BE2C (cell line): ENCODE results near the gene SNX22.

Experiments used
- DNase-seq: peaks from one replicate; pipeline ENCODE4 v3.0.0-alpha.2; 2020
- H3K27me3 ChIP-seq: fragments of 250-450 bp; sonication (Bioruptor Pico); 2 replicates; pipeline ENCODE4 v1.5.1; 2020; ENCODE audit warnings: mild to moderate bottlenecking
- H3K36me3 ChIP-seq: fragments of 250-450 bp; sonication (Bioruptor Pico); 2 replicates; pipeline ENCODE4 v1.5.1; 2020; ENCODE audit warnings: mild to moderate bottlenecking
- H3K4me1 ChIP-seq: fragments of 250-450 bp; sonication (Bioruptor Pico); 2 replicates; pipeline ENCODE4 v1.5.1; 2020
- H3K4me3 ChIP-seq: 2 replicates; pipeline ENCODE4 v1.5.1; 2011; ENCODE audit warnings: low read depth, low read length
- H3K9me3 ChIP-seq: fragments of 250-450 bp; sonication (Bioruptor Pico); 2 replicates; pipeline ENCODE4 v1.5.1; 2020
- TF ChIP-seq, protein P1 (sequence below): IDR thresholded peaks from 2 replicates; pipeline ENCODE4 v1.5.1; 2012; ENCODE audit warnings: mild to moderate bottlenecking, low read depth, low read length

The SNX22 gene

DNA sequence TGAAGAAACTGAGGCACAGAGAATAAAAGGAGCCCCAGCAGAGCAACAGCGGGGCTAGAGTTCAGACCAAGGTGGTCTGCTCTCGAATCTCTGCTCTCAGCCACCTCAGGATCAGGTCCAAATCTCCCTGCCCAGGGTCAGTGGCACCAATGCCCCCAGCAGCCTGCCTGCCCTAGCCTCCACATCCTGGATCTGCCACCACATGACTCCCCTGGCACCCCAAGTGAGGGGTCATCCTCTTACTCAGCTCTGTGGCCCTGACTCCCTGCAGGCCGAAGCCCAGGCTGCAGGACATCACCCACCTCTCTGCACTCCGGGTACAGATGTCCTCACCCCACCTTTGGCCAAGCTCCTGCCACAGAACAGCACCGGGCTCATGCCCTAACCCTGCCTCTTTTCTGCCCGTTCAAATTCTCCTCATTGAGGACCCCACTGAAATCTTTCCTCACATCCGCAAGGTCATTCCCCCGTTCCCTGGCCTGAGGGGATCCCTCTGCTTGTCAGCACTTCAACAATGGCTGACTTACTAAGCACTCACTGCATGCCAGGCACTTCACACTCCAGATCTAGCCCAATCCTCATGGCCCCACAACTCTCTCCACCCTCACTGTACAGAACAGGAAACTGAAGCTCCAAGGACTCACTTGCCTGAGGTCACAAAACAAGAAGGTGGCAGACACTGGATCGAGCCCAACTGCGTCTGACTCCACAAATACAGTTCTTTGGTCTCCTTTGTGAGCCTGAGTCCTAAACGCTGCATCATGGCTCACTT is 7.0 kb downstream of the SNX22 start:
- DNase-seq = no peak
- Histone ChIP-seq H3K27me3 (no peaks in the 10 kb centered on the region), H3K4me1 (no peaks in the 10 kb centered on the region), H3K4me3 (no peak overlapping the region), H3K9me3 (no peaks in the 10 kb centered on the region), H3K36me3 (peaks cover 63% of the 10 kb centered on the region)
- TF ChIP-seq, protein P1, sequence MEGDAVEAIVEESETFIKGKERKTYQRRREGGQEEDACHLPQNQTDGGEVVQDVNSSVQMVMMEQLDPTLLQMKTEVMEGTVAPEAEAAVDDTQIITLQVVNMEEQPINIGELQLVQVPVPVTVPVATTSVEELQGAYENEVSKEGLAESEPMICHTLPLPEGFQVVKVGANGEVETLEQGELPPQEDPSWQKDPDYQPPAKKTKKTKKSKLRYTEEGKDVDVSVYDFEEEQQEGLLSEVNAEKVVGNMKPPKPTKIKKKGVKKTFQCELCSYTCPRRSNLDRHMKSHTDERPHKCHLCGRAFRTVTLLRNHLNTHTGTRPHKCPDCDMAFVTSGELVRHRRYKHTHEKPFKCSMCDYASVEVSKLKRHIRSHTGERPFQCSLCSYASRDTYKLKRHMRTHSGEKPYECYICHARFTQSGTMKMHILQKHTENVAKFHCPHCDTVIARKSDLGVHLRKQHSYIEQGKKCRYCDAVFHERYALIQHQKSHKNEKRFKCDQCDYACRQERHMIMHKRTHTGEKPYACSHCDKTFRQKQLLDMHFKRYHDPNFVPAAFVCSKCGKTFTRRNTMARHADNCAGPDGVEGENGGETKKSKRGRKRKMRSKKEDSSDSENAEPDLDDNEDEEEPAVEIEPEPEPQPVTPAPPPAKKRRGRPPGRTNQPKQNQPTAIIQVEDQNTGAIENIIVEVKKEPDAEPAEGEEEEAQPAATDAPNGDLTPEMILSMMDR = no peak

DNA sequence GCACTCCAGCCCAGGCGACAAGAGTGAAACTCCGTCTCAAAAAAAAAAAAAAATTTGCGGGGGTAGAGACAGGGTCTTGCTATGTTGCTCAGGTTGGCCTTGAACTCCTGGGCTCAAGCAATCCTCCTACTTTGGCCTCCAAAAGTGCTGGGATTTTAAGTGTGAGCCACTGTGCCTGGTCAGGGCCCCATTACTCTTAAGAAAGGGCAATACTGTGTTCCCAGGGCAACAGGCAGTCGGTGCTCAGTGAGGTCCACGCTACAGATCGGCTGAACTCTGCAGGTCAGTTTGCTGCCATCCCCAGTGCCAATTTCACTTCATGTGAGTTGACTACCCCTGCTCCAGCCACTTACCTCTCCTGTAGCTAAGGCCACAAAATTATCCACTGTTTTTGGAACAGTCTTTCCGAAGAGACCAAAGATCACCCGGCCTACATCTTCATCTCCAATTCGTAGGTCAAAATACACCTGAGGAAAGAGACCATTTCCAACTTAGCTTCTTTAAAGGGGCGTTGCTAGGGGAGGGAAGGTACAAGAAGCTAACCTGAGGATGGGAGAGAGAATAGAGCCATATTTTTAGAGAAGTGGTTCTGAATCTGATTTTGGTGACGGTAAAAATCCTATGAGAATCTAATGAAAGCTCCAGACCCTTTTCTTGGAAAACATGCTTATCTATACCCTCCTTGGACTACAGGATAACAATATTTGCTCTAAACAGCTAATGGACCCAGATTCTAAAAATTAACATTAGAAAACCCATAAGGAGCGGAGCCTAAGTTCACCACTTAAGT is 10.4 kb downstream of the SNX22 start:
- Histone ChIP-seq H3K4me1 (peaks cover 3% of the 10 kb centered on the region; the same call in 1 of the 2 replicates), H3K36me3 (peaks cover 52% of the 10 kb centered on the region), H3K9me3 (no peaks in the 10 kb centered on the region), H3K27me3 (no peaks in the 10 kb centered on the region), H3K4me3 (peak overlapping the region; percentile 99)
- DNase-seq = no peak
- TF ChIP-seq, protein P1 = no peak

- H3K4me3 ChIP-seq = peak overlapping the region; percentile 99
- DNase-seq = no peak
- H3K4me1 ChIP-seq = peaks cover 3% of the 10 kb centered on the region; the same call in 1 of the 2 replicates
- no peaks in the 10 kb centered on the region for H3K27me3 ChIP-seq
- TF ChIP-seq, protein P1 = no peak
- no peaks in the 10 kb centered on the region for H3K9me3 ChIP-seq
- peaks cover 46% of the 10 kb centered on the region for H3K36me3 ChIP-seq
These were observed 10.9 kb downstream of the SNX22 start for GRCh38 chr15:64162478-64162868.

GRCh38 chr15:64162869-64163658 is 11.5 kb downstream of the SNX22 start, which contains the start of gene PPIB:
Gene PPIB, minus strand, starts transcription at chr15:64163022. Its CDS starts 36 bp downstream, at chr15:64162986.
- H3K4me1 ChIP-seq = peaks cover 3% of the 10 kb centered on the region; the same call in 1 of the 2 replicates
- H3K27me3 ChIP-seq = no peaks in the 10 kb centered on the region
- peak; percentile 99 for DNase-seq
- peak within 1 kb of the TSS; percentile 99 for H3K4me3 ChIP-seq
- H3K9me3 ChIP-seq = no peaks in the 10 kb centered on the region
- H3K36me3 ChIP-seq = peaks cover 40% of the 10 kb centered on the region
- TF ChIP-seq, protein P1 = peak; percentile 60

- Histone ChIP-seq H3K27me3 (no peaks in the 10 kb centered on the region), H3K4me3 (peak overlapping the region; percentile 38), H3K36me3 (peaks cover 33% of the 10 kb centered on the region), H3K4me1 (peaks cover 3% of the 10 kb centered on the region; the same call in 1 of the 2 replicates), H3K9me3 (no peaks in the 10 kb centered on the region)
- no peak for DNase-seq
- TF ChIP-seq, protein P1 = no peak
These were observed 12.3 kb downstream of the SNX22 start for GRCh38 chr15:64163659-64164362.
